Hepatocyte (in vitro differentiated cells): ENCODE results near the gene SLC6A4. TPM values are rescaled to one million over a fixed set of nuclear protein-coding genes. Genes with fewer than 3 reads are reported as not detected.
"Not testable (repeated sequence)": the region's sequence is repeated elsewhere in the genome, so short reads cannot be mapped to it uniquely, and the experiment has no call there.

ENCODE experiments used
- DNase-seq: peaks from one replicate; pipeline ENCODE4 v3.0.0-alpha.2; 2016; ENCODE audit warnings: low spot score
- H2AFZ ChIP-seq: fragments of 200-600 bp; sonication (generic); 2 replicates; pipeline ENCODE4 v1.6.0; 2016; ENCODE audit warnings: antibody characterized with exemption, mild to moderate bottlenecking
- H3K27ac ChIP-seq: fragments of 200-600 bp; sonication (generic); 2 replicates; pipeline ENCODE4 v1.5.1; 2016; ENCODE audit warnings: mild to moderate bottlenecking
- H3K27me3 ChIP-seq: fragments of 200-600 bp; sonication (generic); 2 replicates; pipeline ENCODE4 v1.6.1; 2016
- H3K36me3 ChIP-seq: fragments of 200-600 bp; sonication (generic); replicated peaks from 2 replicates; pipeline ENCODE4 v1.5.1; 2016; ENCODE audit warnings: low read depth; ENCODE audit not compliant: insufficient read depth
- H3K4me1 ChIP-seq: fragments of 200-600 bp; sonication (generic); 2 replicates; pipeline ENCODE4 v1.5.1; 2016; ENCODE audit warnings: mild to moderate bottlenecking, moderate library complexity; ENCODE audit not compliant: insufficient read depth
- H3K4me2 ChIP-seq: fragments of 200-600 bp; sonication (generic); 2 replicates; pipeline ENCODE4 v1.6.0; 2016
- H3K4me3 ChIP-seq: fragments of 200-600 bp; sonication (generic); 2 replicates; pipeline ENCODE4 v1.5.1; 2016; ENCODE audit warnings: mild to moderate bottlenecking
- H3K79me2 ChIP-seq: fragments of 200-600 bp; sonication (generic); 2 replicates; pipeline ENCODE4 v1.6.0; 2017; ENCODE audit warnings: mild to moderate bottlenecking
- H3K9me2 ChIP-seq: fragments of 200-600 bp; sonication (generic); replicated peaks from 2 replicates; pipeline ENCODE4 v1.6.0; 2017; ENCODE audit warnings: mild to moderate bottlenecking; ENCODE audit not compliant: insufficient read depth
- H3K9me3 ChIP-seq: fragments of 200-600 bp; sonication (generic); 2 replicates; pipeline ENCODE4 v1.5.1; 2016; ENCODE audit warnings: low read depth, mild to moderate bottlenecking
- H4K20me1 ChIP-seq: fragments of 200-600 bp; sonication (generic); 2 replicates; pipeline ENCODE4 v1.6.0; 2016; ENCODE audit warnings: mild to moderate bottlenecking; ENCODE audit not compliant: insufficient read depth, poor library complexity, severe bottlenecking
- CTCF ChIP-seq: fragments of 200-600 bp; sonication (generic); IDR thresholded peaks from 2 replicates; pipeline ENCODE4 v1.5.1; 2016; ENCODE audit warnings: antibody characterized with exemption, mild to moderate bottlenecking; ENCODE audit not compliant: poor library complexity
- EZH2 ChIP-seq: fragments of 200-600 bp; sonication (generic); IDR thresholded peaks from 2 replicates; pipeline ENCODE4 v1.6.1; 2016; ENCODE audit warnings: antibody characterized with exemption, mild to moderate bottlenecking, borderline replicate concordance
- EZH2phosphoT487 ChIP-seq: fragments of 200-600 bp; sonication (generic); IDR thresholded peaks from one replicate; pipeline ENCODE4 v1.6.1; 2018; ENCODE audit warnings: antibody characterized with exemption, mild to moderate bottlenecking, low read depth, moderate library complexity; ENCODE audit not compliant: unreplicated experiment, severe bottlenecking
- WGBS: methylation state at CpG from one replicate; pipeline ENCODE4 v1.1.6; 2016; ENCODE audit warnings: low lambda C conversion rate; ENCODE audit errors: missing lambda C conversion rate; 5-methylcytosine and 5-hydroxymethylcytosine counted together
- polyA plus RNA-seq: library from polyadenylated mRNA; unstranded; fragments of >200 nt; fragmentation: Nextera tagmentation; extraction: Ambion mirVana; gene quantifications from 2 replicates; pipeline ENCODE4 v1.2.1, GENCODE V29; 2016
- total RNA-seq: library from RNA; depleted of rRNA; stranded (reverse); fragments of >200 nt; gene quantifications from 2 replicates; pipeline ENCODE4 v1.2.3, GENCODE V29; 2014

SLC6A4 gene
- total and polyA plus RNA-seq, 2 experiments from 2014 or later, result 2.0 to 2.6 TPM

- no peaks in the 10 kb centered on the region for H3K36me3 ChIP-seq
- H4K20me1 ChIP-seq, result no peaks in the 10 kb centered on the region
- H3K4me3 ChIP-seq, result no peak overlapping the region
- H3K79me2 ChIP-seq, result no peaks in the 10 kb centered on the region
- 61% methylated on average over 11 of the region's 11 CpGs for WGBS
- no peak overlapping the region for H3K27ac ChIP-seq
- H3K9me3 ChIP-seq, result no peaks in the 10 kb centered on the region
- TF ChIP-seq EZH2, result no peak
- no peak for TF ChIP-seq EZH2phosphoT487
- TF ChIP-seq CTCF, result no peak
- no peak overlapping the region for H3K4me2 ChIP-seq
- H3K9me2 ChIP-seq, result no peaks in the 10 kb centered on the region
- peaks cover 4% of the 10 kb centered on the region for H3K4me1 ChIP-seq
- peak; percentile 2 for DNase-seq
- no peak overlapping the region for H2AFZ ChIP-seq
- H3K27me3 ChIP-seq, result peaks cover 51% of the 10 kb centered on the region
Observed at GRCh38 chr17:30232824-30233427, 2.6 kb downstream of the SLC6A4 start.

- Histone ChIP-seq H3K4me2 (no peak overlapping the region), H3K9me2 (no peaks in the 10 kb centered on the region), H4K20me1 (no peaks in the 10 kb centered on the region), H2AFZ (no peak overlapping the region), H3K4me1 (peaks cover 4% of the 10 kb centered on the region), H3K27me3 (peaks cover 45% of the 10 kb centered on the region), H3K27ac (no peak overlapping the region), H3K36me3 (no peaks in the 10 kb centered on the region), H3K9me3 (no peaks in the 10 kb centered on the region), H3K79me2 (no peaks in the 10 kb centered on the region), H3K4me3 (no peak overlapping the region)
- WGBS, result 74% methylated on average over 10 of the region's 10 CpGs
- DNase-seq, result peak; percentile 1
- TF ChIP-seq EZH2 (no peak), EZH2phosphoT487 (no peak), CTCF (no peak)
Observed at GRCh38 chr17:30232015-30232823, 3.3 kb downstream of the SLC6A4 start.

- TF ChIP-seq EZH2phosphoT487 (no peak), CTCF (no peak), EZH2 (no peak)
- H4K20me1 ChIP-seq, result no peaks in the 10 kb centered on the region
- H3K9me2 ChIP-seq, result no peaks in the 10 kb centered on the region
- H3K9me3 ChIP-seq, result no peaks in the 10 kb centered on the region
- 77% methylated on average over 7 of the region's 7 CpGs for WGBS
- H3K4me3 ChIP-seq, result no peak overlapping the region
- no peak for DNase-seq
- H3K4me2 ChIP-seq, result no peak overlapping the region
- H3K36me3 ChIP-seq, result no peaks in the 10 kb centered on the region
- no peak overlapping the region for H2AFZ ChIP-seq
- peaks cover 4% of the 10 kb centered on the region for H3K4me1 ChIP-seq
- peaks cover 33% of the 10 kb centered on the region for H3K27me3 ChIP-seq
- H3K27ac ChIP-seq, result no peak overlapping the region
- H3K79me2 ChIP-seq, result no peaks in the 10 kb centered on the region
Observed at GRCh38 chr17:30230596-30231125, 4.8 kb downstream of the SLC6A4 start.

- not testable (repeated sequence) for H3K4me2 ChIP-seq, H3K9me2 ChIP-seq, H3K27ac ChIP-seq, H4K20me1 ChIP-seq, H3K4me1 ChIP-seq, H3K9me3 ChIP-seq, H3K36me3 ChIP-seq, H3K79me2 ChIP-seq, H2AFZ ChIP-seq, H3K4me3 ChIP-seq, DNase-seq
- peaks cover 26% of the 10 kb centered on the region for H3K27me3 ChIP-seq
- 83% methylated on average over 1 of the region's 1 CpG for WGBS
Observed at GRCh38 chr17:30230009-30230408, 5.5 kb downstream of the SLC6A4 start.
